ENCODE measurements around the gene SREBF1. TPM values are rescaled to one million over a fixed set of nuclear protein-coding genes. Genes with fewer than 3 reads are reported as not detected.

Gene SREBF1
- total and polyA plus RNA-seq, 8 donors = 13.1 to 207 (median 80.3) TPM

- intact Hi-C loops (cut with DNase I; ENCODE audit: low total_unique reads) = no loop called here
- no peak overlapping the region for H3K27ac ChIP-seq
- H3K4me1 ChIP-seq = peaks cover 12 to 40% (median 24%) of the 10 kb centered on the region in 4 donors
- H3K36me3 ChIP-seq = peaks cover 12 to 64% (median 59%) of the 10 kb centered on the region in 4 donors
- DNase-seq = no peak
- H3K4me3 ChIP-seq = no peak overlapping the region
- no peaks in the 10 kb centered on the region for H3K27me3 ChIP-seq
- no peaks in the 10 kb centered on the region for H3K9me3 ChIP-seq
- 45 to 83% (median 74%) methylated on average over 1 of the region's 1 CpG for WGBS, 5 donors
- no peak for TF ChIP-seq EP300 (IDR thresholded peaks at IDR 0.05)
- TF ChIP-seq POLR2A (IDR thresholded peaks at IDR 0.05) = no peak
- TF ChIP-seq POLR2AphosphoS5 (IDR thresholded peaks at IDR 0.05) = no peak
- TF ChIP-seq CTCF (IDR thresholded peaks at IDR 0.05) = no peak
Observed at GRCh38 chr17:17865035-17865434, 28.2 kb upstream of the SREBF1 start.

- TF ChIP-seq CTCF (IDR thresholded peaks at IDR 0.05) (no peak), POLR2A (IDR thresholded peaks at IDR 0.05) (no peak), POLR2AphosphoS5 (IDR thresholded peaks at IDR 0.05) (no peak), EP300 (IDR thresholded peaks at IDR 0.05) (no peak)
- intact Hi-C loops (cut with DNase I; ENCODE audit: low total_unique reads) = loop anchor here (5.0 kb wide), 1 partner anchor 48 kb away; no protein-coding TSS in a partner anchor
- Histone ChIP-seq H3K36me3 (peaks cover 0 to 41% (median 26%) of the 10 kb centered on the region in 4 donors), H3K9me3 (no peaks in the 10 kb centered on the region), H3K4me1 (peaks cover 13 to 28% (median 24%) of the 10 kb centered on the region in 4 donors), H3K27ac (peak overlapping the region in 3 of 5 donors; percentile 43 to 67 (median 67)), H3K27me3 (no peaks in the 10 kb centered on the region), H3K4me3 (no peak overlapping the region)
- no peak for DNase-seq
- WGBS, 5 donors = 31 to 63% (median 49%) methylated on average over 5 of the region's 5 CpGs
Observed at GRCh38 chr17:17860766-17861107, 24.0 kb upstream of the SREBF1 start.

- no peaks in the 10 kb centered on the region for H3K9me3 ChIP-seq
- WGBS, 5 donors = 19 to 33% (median 22%) methylated on average over 8 to 9 of the region's 9 CpGs
- peak overlapping the region; percentile 20 to 67 (median 43) for H3K27ac ChIP-seq
- no peaks in the 10 kb centered on the region for H3K27me3 ChIP-seq
- peak; percentile 81 to 88 for DNase-seq
- H3K36me3 ChIP-seq = peaks cover 0 to 35% (median 23%) of the 10 kb centered on the region in 4 donors
- intact Hi-C loops (cut with DNase I; ENCODE audit: low total_unique reads) = loop anchor here (5.0 kb wide), 1 partner anchor 48 kb away; no protein-coding TSS in a partner anchor
- no peak overlapping the region for H3K4me3 ChIP-seq
- peaks cover 13 to 34% (median 27%) of the 10 kb centered on the region in 4 donors for H3K4me1 ChIP-seq
- peak in 1 of 3 donors; percentile 36 for TF ChIP-seq POLR2AphosphoS5 (IDR thresholded peaks at IDR 0.05)
- TF ChIP-seq EP300 (IDR thresholded peaks at IDR 0.05) = no peak
- TF ChIP-seq POLR2A (IDR thresholded peaks at IDR 0.05) = no peak
- peak in 5 of 7 experiments; percentile 91 to 98 (median 97) for TF ChIP-seq CTCF (IDR thresholded peaks at IDR 0.05)
Observed at GRCh38 chr17:17859909-17860765, 23.4 kb upstream of the SREBF1 start.

GRCh38 chr17:17857496-17857895 is 20.7 kb upstream of the SREBF1 start:
- H3K27me3 ChIP-seq = no peaks in the 10 kb centered on the region
- intact Hi-C loops (cut with DNase I; ENCODE audit: low total_unique reads) = no loop called here
- H3K4me3 ChIP-seq = no peak overlapping the region
- DNase-seq = no peak
- H3K4me1 ChIP-seq = peaks cover 13 to 52% (median 32%) of the 10 kb centered on the region in 4 donors
- no peaks in the 10 kb centered on the region for H3K9me3 ChIP-seq
- H3K36me3 ChIP-seq = peaks cover 0 to 25% (median 17%) of the 10 kb centered on the region in 4 donors
- TF ChIP-seq EP300 (IDR thresholded peaks at IDR 0.05) = no peak
- TF ChIP-seq CTCF (IDR thresholded peaks at IDR 0.05) = no peak
- no peak for TF ChIP-seq POLR2AphosphoS5 (IDR thresholded peaks at IDR 0.05)
- TF ChIP-seq POLR2A (IDR thresholded peaks at IDR 0.05) = no peak
- 82 to 96% (median 93%) methylated on average over 4 of the region's 4 CpGs for WGBS, 5 donors
- no peak overlapping the region for H3K27ac ChIP-seq

Measured in stomach (tissue), 9 donors.